ENCODE measurements around the gene TBRG1. TPM values are rescaled to one million over a fixed set of nuclear protein-coding genes. Genes with fewer than 3 reads are reported as not detected.

The TBRG1 gene
- total and polyA plus RNA-seq, 4 donors = 13.4 to 32.4 (median 16.5) TPM

DNA sequence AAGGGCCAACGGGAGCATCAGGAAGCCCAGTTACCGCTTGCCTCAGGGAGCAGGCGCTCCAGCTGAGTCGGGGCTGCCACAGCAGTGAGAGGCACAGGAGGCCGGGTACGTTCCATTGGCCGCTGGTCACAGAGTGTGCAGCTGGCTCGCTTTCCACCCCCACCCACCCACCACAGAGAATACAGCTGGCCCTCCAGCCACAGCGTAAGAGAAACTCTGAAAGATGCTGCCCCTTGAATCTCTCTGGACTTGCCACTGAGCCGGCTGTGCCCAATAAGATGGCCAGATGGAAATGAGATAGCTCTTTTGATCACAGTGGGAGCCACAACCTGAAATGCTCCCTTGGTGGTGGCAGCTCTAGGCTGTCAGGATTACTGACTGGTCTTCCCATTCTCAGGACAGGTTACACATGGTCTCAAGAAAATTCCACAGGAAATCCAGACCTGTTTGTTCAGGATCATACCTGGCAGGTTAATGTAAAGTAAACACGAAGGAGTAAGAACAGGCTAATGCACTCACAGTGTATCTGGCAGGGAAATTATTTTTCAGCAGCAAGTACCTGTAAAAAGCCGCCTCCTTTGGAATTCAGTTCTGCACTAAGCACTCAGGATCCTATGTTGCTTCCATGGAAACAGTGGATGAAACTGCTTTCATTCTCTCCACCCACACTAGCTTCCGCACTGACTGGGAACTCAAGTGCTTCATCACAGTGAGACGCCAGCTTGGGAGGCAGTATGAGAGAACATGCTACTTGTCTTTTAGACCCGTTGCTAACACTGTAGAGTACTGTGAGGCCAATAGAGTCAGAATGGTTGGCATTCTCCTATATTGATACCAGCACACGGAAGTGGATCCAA is 34.3 kb downstream of the TBRG1 start (continued):
- TF ChIP-seq SP1 (IDR thresholded peaks at IDR 0.05) (no peak), JUND (IDR thresholded peaks at IDR 0.05) (no peak), RAD21 (IDR thresholded peaks at IDR 0.05) (no peak), REST (IDR thresholded peaks at IDR 0.05) (no peak), NR2F2 (IDR thresholded peaks at IDR 0.05) (no peak)

DNA sequence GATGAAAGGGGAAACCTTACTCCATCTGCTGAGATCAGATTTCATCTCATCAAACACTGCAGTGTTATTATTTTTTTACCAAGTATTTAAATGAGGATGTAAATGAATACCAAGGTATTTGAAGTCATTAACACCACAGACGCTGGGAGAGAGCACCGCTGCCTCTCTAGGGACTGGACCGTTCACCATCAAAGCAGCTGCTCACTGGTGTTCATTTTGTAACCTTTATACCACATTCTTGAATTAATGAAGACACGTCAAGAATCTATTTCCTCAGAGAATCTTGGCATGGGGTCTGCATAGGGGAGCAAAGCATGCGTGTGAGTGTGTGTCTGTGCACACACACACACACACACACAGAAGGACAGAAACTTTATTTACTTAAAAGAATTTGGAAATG is 35.2 kb downstream of the TBRG1 start:
- Histone ChIP-seq H3K9ac (ENCODE audit: low read depth in 1 of 2, low read length in 2 of 2) (no peak overlapping the region), H3K27ac (ENCODE audit: low read depth in 1 of 2, low read length in 2 of 2) (no peak overlapping the region), H3K27me3 (ENCODE audit: control insufficient read depth in 4 of 4, insufficient read depth in 4 of 4, low read length in 3 of 4) (no peaks in the 10 kb centered on the region), H3K9me3 (ENCODE audit: control insufficient read depth in 4 of 4, low read length in 3 of 4) (no peaks in the 10 kb centered on the region), H3K4me1 (ENCODE audit: control insufficient read depth in 4 of 4, insufficient read depth in 4 of 4, low read length in 3 of 4) (no peaks in the 10 kb centered on the region), H3K36me3 (ENCODE audit: control insufficient read depth in 4 of 4, insufficient read depth in 3 of 4, low read depth in 1 of 4, low read length in 3 of 4) (peaks cover 2 to 9% (median 4%) of the 10 kb centered on the region in 4 donors), H3K4me3 (ENCODE audit: low read depth in 1 of 3, low read length in 3 of 3) (no peak overlapping the region)
- TF ChIP-seq, protein P1, sequence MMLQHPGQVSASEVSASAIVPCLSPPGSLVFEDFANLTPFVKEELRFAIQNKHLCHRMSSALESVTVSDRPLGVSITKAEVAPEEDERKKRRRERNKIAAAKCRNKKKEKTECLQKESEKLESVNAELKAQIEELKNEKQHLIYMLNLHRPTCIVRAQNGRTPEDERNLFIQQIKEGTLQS (IDR thresholded peaks at IDR 0.05) = no peak
- TF ChIP-seq HNF4G (IDR thresholded peaks at IDR 0.05) (no peak), EGR1 (IDR thresholded peaks at IDR 0.05; ENCODE audit: low read depth in 2 of 2) (no peak), TAF1 (conservative IDR thresholded peaks at IDR 0.05) (no peak), RXRA (IDR thresholded peaks at IDR 0.05) (no peak), NR2F2 (IDR thresholded peaks at IDR 0.05) (no peak), YY1 (IDR thresholded peaks at IDR 0.05) (no peak), FOXA1 (IDR thresholded peaks at IDR 0.05) (no peak), SP1 (IDR thresholded peaks at IDR 0.05) (no peak), GABPA (IDR thresholded peaks at IDR 0.05 in 1 of 2, conservative IDR thresholded peaks at IDR 0.05 in 1 of 2) (no peak), FOXA2 (IDR thresholded peaks at IDR 0.05) (no peak)
- TF ChIP-seq, protein P2, sequence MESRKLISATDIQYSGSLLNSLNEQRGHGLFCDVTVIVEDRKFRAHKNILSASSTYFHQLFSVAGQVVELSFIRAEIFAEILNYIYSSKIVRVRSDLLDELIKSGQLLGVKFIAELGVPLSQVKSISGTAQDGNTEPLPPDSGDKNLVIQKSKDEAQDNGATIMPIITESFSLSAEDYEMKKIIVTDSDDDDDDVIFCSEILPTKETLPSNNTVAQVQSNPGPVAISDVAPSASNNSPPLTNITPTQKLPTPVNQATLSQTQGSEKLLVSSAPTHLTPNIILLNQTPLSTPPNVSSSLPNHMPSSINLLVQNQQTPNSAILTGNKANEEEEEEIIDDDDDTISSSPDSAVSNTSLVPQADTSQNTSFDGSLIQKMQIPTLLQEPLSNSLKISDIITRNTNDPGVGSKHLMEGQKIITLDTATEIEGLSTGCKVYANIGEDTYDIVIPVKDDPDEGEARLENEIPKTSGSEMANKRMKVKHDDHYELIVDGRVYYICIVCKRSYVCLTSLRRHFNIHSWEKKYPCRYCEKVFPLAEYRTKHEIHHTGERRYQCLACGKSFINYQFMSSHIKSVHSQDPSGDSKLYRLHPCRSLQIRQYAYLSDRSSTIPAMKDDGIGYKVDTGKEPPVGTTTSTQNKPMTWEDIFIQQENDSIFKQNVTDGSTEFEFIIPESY (IDR thresholded peaks at IDR 0.05) = no peak
- TF ChIP-seq, protein P3, sequence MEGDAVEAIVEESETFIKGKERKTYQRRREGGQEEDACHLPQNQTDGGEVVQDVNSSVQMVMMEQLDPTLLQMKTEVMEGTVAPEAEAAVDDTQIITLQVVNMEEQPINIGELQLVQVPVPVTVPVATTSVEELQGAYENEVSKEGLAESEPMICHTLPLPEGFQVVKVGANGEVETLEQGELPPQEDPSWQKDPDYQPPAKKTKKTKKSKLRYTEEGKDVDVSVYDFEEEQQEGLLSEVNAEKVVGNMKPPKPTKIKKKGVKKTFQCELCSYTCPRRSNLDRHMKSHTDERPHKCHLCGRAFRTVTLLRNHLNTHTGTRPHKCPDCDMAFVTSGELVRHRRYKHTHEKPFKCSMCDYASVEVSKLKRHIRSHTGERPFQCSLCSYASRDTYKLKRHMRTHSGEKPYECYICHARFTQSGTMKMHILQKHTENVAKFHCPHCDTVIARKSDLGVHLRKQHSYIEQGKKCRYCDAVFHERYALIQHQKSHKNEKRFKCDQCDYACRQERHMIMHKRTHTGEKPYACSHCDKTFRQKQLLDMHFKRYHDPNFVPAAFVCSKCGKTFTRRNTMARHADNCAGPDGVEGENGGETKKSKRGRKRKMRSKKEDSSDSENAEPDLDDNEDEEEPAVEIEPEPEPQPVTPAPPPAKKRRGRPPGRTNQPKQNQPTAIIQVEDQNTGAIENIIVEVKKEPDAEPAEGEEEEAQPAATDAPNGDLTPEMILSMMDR (IDR thresholded peaks at IDR 0.05; ENCODE audit: low read depth, low read length, missing input control) = no peak
- 91% methylated on average over 5 of the region's 5 CpGs for WGBS
- no peak for DNase-seq (ENCODE audit: low spot score)
